Adrenal gland (tissue), 12 donors: ENCODE results near the gene RAB14. TPM values are rescaled to one million over a fixed set of nuclear protein-coding genes. Genes with fewer than 3 reads are reported as not detected.

Experiments
- DNase-seq, 7 donors: peaks; one replicate each; pipeline ENCODE4 v3.0.0-alpha.2; 2019 to 2020
- H3K27ac ChIP-seq, 5 donors: fragments of 200-600 bp; sonication (generic) in 4 of 5; 1 replicate in 3 of 5; 2 replicates in 2 of 5; pipeline versions ENCODE4 v1.5.1 to v1.8.0; 2016 to 2020; ENCODE audit warnings: mild to moderate bottlenecking in 1 of 5
- H3K27me3 ChIP-seq: fragments of 200-600 bp; 2 replicates; pipeline ENCODE4 v1.8.0; 2021
- H3K36me3 ChIP-seq, 2 donors: fragments of 200-600 bp; replicated peaks in 1 of 2; 1 replicate in 1 of 2; 2 replicates in 1 of 2; pipeline versions ENCODE4 v1.5.1 to v1.8.0; 2018 to 2022
- H3K4me1 ChIP-seq, 2 donors: fragments of 200-600 bp; replicated peaks in 1 of 2; 1 replicate in 1 of 2; 2 replicates in 1 of 2; pipeline versions ENCODE4 v1.5.1 to v1.8.0; 2018 to 2021
- H3K4me3 ChIP-seq, 4 donors: fragments of 200-600 bp; sonication (generic) in 3 of 4; one replicate each; pipeline ENCODE4 v1.5.1; 2016 to 2018
- H3K9me3 ChIP-seq, 3 donors: fragments of 200-600 bp; sonication (generic) in 1 of 3; replicated peaks in 1 of 3; 1 replicate in 2 of 3; 2 replicates in 1 of 3; pipeline versions ENCODE4 v1.5.1 to v1.8.0; 2016 to 2021
- CTCF ChIP-seq, 6 experiments: fragments of 450-650 bp in 4 of 6; fragments of 200-600 bp in 2 of 6; sonication (generic) in 1 of 6; IDR thresholded peaks; 1 replicate in 5 of 6; 2 replicates in 1 of 6; pipeline versions ENCODE4 v1.5.1 to v1.8.0; 2016 to 2021; ENCODE audit warnings: antibody characterized with exemption in 6 of 6, mild to moderate bottlenecking in 2 of 6, moderate library complexity in 1 of 6
- POLR2A ChIP-seq, 2 donors: fragments of 450-650 bp; IDR thresholded peaks; one replicate each; pipeline ENCODE4 v1.6.1; 2017; ENCODE audit warnings: antibody characterized with exemption in 2 of 2, mild to moderate bottlenecking in 2 of 2, moderate library complexity in 1 of 2
- WGBS, 4 donors: extraction: QIAGEN DNeasy Blood & Tissue Kit in 2 of 4; methylation state at CpG; one replicate each; pipeline versions ENCODE4 v1.1.5 to v1.1.7; 2013 to 2017; 5-methylcytosine and 5-hydroxymethylcytosine counted together
- intact Hi-C, 2 donors: fragments of 100-400 bp; cut with DNase I; formaldehyde crosslinking; loops; one replicate each; pipeline versions ENCODE4 v1.14.1 to v1.15.0; 2022 to 2023
- polyA plus RNA-seq, 3 donors: library from polyadenylated mRNA; stranded (reverse); fragments of 200-250 nt in 2 of 3; fragments of 350-450 nt in 1 of 3; fragmentation: Illumina TruSeq in 1 of 3; extraction: RNeasy Lipid Tissue Mini Kit (QIAGEN cat#74804) in 1 of 3; gene quantifications; one replicate each; pipeline ENCODE4 v1.2.3, GENCODE V29; 2013 to 2014
- total RNA-seq, 9 donors: library from RNA; depleted of rRNA in 4 of 9; stranded (reverse); fragments of >200 nt in 4 of 9; fragments of 120-200 nt in 1 of 9; fragmentation: NEBNext Ultra II Directional in 1 of 9; extraction: Animal tissue kit (Norgen Biotek cat#: 25700) in 1 of 9; gene quantifications; one replicate each; pipeline versions ENCODE4 v1.1.0 to v1.2.4, GENCODE V29; 2013 to 2023
- donor health status: healthy with polysubstance abuse.
- donor health status: Bipolar disorder and iron deficiency.
- donor health status: DM: yes; HTN: yes; CAD: no.
- donor health status: DM: no; HTN: no; CAD: no.
- donor health status: DM: no; HTN: no; CAD: no.
- donor health status: DM: yes; HTN: yes; CAD: no.

Gene RAB14
- total and polyA plus RNA-seq, 12 donors = 16.5 to 108 (median 43.5) TPM

- DNase-seq = no peak
- TF ChIP-seq CTCF (IDR thresholded peaks at IDR 0.05) (no peak), POLR2A (IDR thresholded peaks at IDR 0.05) (no peak)
- 33 to 92% (median 78%) methylated on average over 1 to 2 of the region's 2 CpGs for WGBS, 4 donors
- intact Hi-C loops = no loop called here
- Histone ChIP-seq H3K9me3 (no peaks in the 10 kb centered on the region), H3K4me1 (peaks cover under 1% of the 10 kb centered on the region in 2 donors), H3K27ac (no peak overlapping the region), H3K36me3 (no peaks in the 10 kb centered on the region), H3K27me3 (no peaks in the 10 kb centered on the region), H3K4me3 (no peak overlapping the region)
Observed at GRCh38 chr9:121207371-121207940, 5.8 kb upstream of the RAB14 start.

- Histone ChIP-seq H3K27me3 (no peaks in the 10 kb centered on the region), H3K36me3 (no peaks in the 10 kb centered on the region), H3K27ac (no peak overlapping the region), H3K4me3 (no peak overlapping the region), H3K9me3 (no peaks in the 10 kb centered on the region), H3K4me1 (peaks cover 4% of the 10 kb centered on the region in 2 donors)
- DNase-seq = peak in 1 of 7 donors; percentile 14
- TF ChIP-seq POLR2A (IDR thresholded peaks at IDR 0.05) = no peak
- no peak for TF ChIP-seq CTCF (IDR thresholded peaks at IDR 0.05)
- 55 to 61% (median 59%) methylated on average over 8 of the region's 8 CpGs for WGBS, 4 donors
- intact Hi-C loops = no loop called here
Observed at GRCh38 chr9:121206516-121207370, 5.1 kb upstream of the RAB14 start.

- Histone ChIP-seq H3K4me3 (no peak overlapping the region), H3K27ac (no peak overlapping the region), H3K9me3 (no peaks in the 10 kb centered on the region), H3K36me3 (no peaks in the 10 kb centered on the region), H3K27me3 (no peaks in the 10 kb centered on the region), H3K4me1 (peaks cover 12 to 13% of the 10 kb centered on the region in 2 donors)
- intact Hi-C loops = no loop called here
- TF ChIP-seq POLR2A (IDR thresholded peaks at IDR 0.05) (no peak), CTCF (IDR thresholded peaks at IDR 0.05) (no peak)
- DNase-seq = no peak
Observed at GRCh38 chr9:121204611-121205010, 2.9 kb upstream of the RAB14 start.

GRCh38 chr9:121204121-121204520, 2.5 kb upstream of the RAB14 start:
- Histone ChIP-seq H3K4me3 (no peak overlapping the region), H3K36me3 (no peaks in the 10 kb centered on the region), H3K9me3 (no peaks in the 10 kb centered on the region), H3K4me1 (peaks cover 16 to 18% of the 10 kb centered on the region in 2 donors), H3K27me3 (no peaks in the 10 kb centered on the region), H3K27ac (no peak overlapping the region)
- intact Hi-C loops = no loop called here
- TF ChIP-seq CTCF (IDR thresholded peaks at IDR 0.05) (no peak), POLR2A (IDR thresholded peaks at IDR 0.05) (no peak)
- no peak for DNase-seq
- 74 to 80% (median 74%) methylated on average over 2 of the region's 2 CpGs for WGBS, 4 donors
